AG09309 (cell line): Measurements from ENCODE around the gene CDC42BPG.

Experiments
- DNase-seq: peaks from one replicate; pipeline ENCODE4 v3.0.0-alpha.2; 2010; ENCODE audit warnings: low read depth
- H3K4me3 ChIP-seq: 2 replicates; pipeline ENCODE4 v1.5.1; 2011; ENCODE audit warnings: mild to moderate bottlenecking, low read depth, low read length, moderate library complexity; ENCODE audit not compliant: control insufficient read depth
- TF ChIP-seq, protein P1 (sequence below): IDR thresholded peaks from 2 replicates; pipeline ENCODE4 v1.5.1; 2011; ENCODE audit warnings: mild to moderate bottlenecking, low read depth, low read length, inconsistent platforms; ENCODE audit not compliant: insufficient read depth, control insufficient read depth; ENCODE audit errors: missing control alignments

The CDC42BPG gene

GRCh38 chr11:64859542-64860414 lies 15.3 kb upstream of the CDC42BPG start:
- no peak overlapping the region for H3K4me3 ChIP-seq
- TF ChIP-seq, protein P1, sequence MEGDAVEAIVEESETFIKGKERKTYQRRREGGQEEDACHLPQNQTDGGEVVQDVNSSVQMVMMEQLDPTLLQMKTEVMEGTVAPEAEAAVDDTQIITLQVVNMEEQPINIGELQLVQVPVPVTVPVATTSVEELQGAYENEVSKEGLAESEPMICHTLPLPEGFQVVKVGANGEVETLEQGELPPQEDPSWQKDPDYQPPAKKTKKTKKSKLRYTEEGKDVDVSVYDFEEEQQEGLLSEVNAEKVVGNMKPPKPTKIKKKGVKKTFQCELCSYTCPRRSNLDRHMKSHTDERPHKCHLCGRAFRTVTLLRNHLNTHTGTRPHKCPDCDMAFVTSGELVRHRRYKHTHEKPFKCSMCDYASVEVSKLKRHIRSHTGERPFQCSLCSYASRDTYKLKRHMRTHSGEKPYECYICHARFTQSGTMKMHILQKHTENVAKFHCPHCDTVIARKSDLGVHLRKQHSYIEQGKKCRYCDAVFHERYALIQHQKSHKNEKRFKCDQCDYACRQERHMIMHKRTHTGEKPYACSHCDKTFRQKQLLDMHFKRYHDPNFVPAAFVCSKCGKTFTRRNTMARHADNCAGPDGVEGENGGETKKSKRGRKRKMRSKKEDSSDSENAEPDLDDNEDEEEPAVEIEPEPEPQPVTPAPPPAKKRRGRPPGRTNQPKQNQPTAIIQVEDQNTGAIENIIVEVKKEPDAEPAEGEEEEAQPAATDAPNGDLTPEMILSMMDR: no peak

DNA sequence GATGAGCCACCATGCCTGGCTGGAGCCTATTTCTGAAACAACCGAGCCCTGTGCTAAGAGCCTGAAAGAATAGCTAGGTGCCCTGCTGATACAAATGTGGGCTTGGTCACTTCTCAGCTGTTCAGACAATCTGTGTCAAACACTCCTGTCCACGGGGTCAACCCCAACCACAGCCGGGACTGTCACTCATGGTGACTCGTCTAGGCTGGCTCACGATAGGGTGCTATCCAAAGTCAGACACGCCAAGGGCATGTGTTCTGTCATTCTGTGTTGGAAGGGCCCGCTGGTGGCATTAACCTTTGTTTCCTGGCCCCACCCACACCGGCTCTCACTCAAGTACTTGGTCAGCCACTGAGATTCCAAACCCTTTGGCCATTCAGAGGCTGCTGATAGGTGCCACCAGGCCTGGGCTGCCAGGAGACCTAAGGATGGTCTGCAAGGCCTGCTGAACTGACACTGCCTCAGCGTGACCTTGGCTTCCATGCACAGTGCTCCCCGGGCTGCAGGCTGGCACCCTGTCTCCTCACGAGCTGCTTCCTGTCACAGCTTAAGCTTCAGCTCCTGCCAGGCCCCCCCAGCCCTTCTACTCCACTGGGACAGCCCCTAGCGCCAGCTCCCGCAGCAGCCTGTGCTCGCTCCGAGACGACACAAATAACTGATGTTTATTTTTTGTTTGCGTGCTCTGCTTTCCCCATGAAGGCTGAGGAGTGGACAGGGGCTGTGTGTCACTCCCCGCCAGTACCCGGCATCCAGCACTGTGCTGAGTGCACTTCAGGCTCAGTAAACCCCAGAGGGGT lies 14.2 kb upstream of the CDC42BPG start:
- H3K4me3 ChIP-seq: no peak overlapping the region
- TF ChIP-seq, protein P1: no peak
- no peak for DNase-seq

More at GRCh38 chr11:64859542-64860414, 15.3 kb upstream of the CDC42BPG start:
- no peak for DNase-seq

GRCh38 chr11:64857485-64857884 lies 13.0 kb upstream of the CDC42BPG start:
- no peak overlapping the region for H3K4me3 ChIP-seq
- no peak for DNase-seq
- TF ChIP-seq, protein P1: no peak

DNA sequence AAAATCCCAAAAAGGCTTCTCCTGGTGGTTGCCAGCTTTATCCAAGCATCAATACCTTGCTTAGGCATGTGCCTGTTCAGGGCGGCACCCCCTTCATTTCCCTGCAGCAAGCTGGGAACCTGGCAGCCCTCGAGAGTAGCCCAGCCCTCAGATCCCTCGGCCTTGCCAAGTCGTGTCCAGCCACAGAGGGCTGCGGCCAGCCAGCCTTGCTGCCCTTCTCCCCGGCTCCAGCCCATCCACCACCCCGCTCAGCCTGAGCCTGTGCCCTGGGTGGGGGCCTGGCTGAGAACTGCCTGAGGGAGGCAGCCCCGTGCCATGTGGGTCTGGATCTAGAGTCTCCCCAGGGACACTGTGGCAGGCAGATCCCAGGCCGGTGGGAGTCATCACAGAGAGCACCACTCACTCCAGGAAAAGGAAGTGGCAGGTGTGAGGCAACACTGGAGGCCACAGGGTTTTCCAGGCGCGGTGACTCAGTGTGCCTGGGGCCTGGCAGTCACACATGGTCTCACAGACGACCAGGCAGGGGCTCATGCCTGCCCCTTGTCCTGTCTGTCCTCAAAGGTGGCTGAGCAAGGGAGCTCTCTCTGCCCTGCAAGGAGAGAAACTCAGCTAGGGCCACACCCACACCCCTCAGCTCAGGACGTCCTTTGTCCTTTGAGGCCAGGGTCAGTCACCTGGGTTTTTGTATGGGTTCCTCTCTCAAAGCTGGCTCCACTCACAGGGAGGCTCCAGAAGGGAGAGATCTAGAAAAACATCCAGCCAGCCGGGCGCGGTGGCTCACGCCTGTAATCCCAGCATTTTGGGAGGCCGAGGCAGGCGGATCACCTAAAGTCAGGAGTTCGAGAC lies 12.2 kb upstream of the CDC42BPG start:
- H3K4me3 ChIP-seq: no peak overlapping the region
- DNase-seq: no peak
- TF ChIP-seq, protein P1: no peak

- no peak overlapping the region for H3K4me3 ChIP-seq
- TF ChIP-seq, protein P1: no peak
- no peak for DNase-seq
Measured at GRCh38 chr11:64855596-64856304, 11.3 kb upstream of the CDC42BPG start.
